Activated naive CD4-positive, alpha-beta T cell treated with anti-CD3 and anti-CD28 coated beads, Interleukin-2, amount 50 U/mL, for 24 hours (primary cell): Measurements from ENCODE around the gene MIOS.

Source experiments
- H3K27ac Mint-ChIP-seq: one replicate; pipeline ENCODE4 v1.8.0; 2021; ENCODE audit warnings: mild to moderate bottlenecking, mixed read lengths
- H3K27me3 Mint-ChIP-seq: one replicate; pipeline ENCODE4 v1.8.0; 2021; ENCODE audit warnings: mixed read lengths
- H3K36me3 Mint-ChIP-seq: one replicate; pipeline ENCODE4 v1.8.0; 2021; ENCODE audit warnings: mixed read lengths
- H3K4me1 Mint-ChIP-seq: one replicate; pipeline ENCODE4 v1.8.0; 2021; ENCODE audit warnings: mixed read lengths
- H3K4me3 Mint-ChIP-seq: one replicate; pipeline ENCODE4 v1.8.0; 2021; ENCODE audit warnings: mild to moderate bottlenecking, mixed read lengths
- H3K9me3 Mint-ChIP-seq: one replicate; pipeline ENCODE4 v1.8.0; 2021; ENCODE audit warnings: mixed read lengths

The MIOS gene

DNA sequence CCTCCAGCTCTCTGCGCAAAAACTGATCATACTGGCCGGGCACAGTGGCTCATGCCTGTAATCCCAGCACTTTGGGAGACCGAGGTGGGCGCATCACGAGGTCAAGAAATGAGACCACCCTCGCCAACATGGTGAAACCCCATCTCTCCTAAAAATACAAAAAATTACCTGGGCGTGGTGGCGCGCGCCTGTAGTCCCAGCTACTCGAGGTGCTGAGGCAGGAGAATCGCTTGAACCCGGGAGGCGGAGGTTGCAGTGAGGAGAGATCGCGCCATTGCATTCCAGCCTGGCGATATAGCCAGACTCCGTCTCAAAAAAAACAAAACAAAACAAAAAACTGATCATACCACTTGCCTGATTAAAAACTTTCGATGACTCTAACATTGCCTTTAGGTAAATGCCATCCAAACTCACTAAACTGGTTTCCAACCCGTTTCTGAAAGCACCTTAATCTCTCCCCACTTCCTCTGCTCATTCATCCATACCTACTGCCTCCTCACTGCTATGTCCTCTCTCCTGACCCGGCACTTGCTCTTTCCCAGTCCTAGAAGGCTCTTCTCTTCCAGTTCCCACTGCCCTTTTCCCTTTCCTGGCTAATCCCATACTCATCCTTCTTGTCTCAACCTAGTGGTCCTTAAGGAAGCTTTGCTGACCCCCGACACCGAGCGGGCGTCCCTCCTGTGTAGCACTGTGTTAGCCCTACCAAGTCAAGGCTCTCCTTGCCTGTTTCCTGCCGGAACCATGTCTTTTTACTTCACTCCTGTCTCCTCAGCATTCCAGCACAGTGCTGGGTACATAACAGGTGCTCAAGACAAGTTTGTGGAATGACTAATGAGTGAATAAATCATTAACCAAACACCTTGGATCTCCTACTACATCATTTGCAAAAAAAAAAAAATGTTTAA is 686 bp upstream of the MIOS start:
- Mint-ChIP-seq H3K27ac (no peak overlapping the region), H3K9me3 (no peaks in the 10 kb centered on the region), H3K36me3 (peaks cover 12% of the 10 kb centered on the region), H3K4me3 (no peak overlapping the region), H3K27me3 (no peaks in the 10 kb centered on the region), H3K4me1 (peaks cover 36% of the 10 kb centered on the region)

- Mint-ChIP-seq H3K36me3 (peaks cover 14% of the 10 kb centered on the region), H3K4me1 (peaks cover 43% of the 10 kb centered on the region), H3K27ac (peak overlapping the region; percentile 92), H3K4me3 (peak overlapping the region; percentile 93), H3K9me3 (no peaks in the 10 kb centered on the region), H3K27me3 (no peaks in the 10 kb centered on the region)
These were observed 1.3 kb downstream of the MIOS start for GRCh38 chr7:7567898-7568531.

GRCh38 chr7:7568553-7568952 is 1.9 kb downstream of the MIOS start:
- Mint-ChIP-seq H3K36me3 (peaks cover 14% of the 10 kb centered on the region), H3K9me3 (no peaks in the 10 kb centered on the region), H3K4me1 (peaks cover 48% of the 10 kb centered on the region), H3K4me3 (peak overlapping the region; percentile 93), H3K27ac (peak overlapping the region; percentile 92), H3K27me3 (no peaks in the 10 kb centered on the region)

GRCh38 chr7:7569081-7569527 is 2.4 kb downstream of the MIOS start:
- no peaks in the 10 kb centered on the region for H3K27me3 Mint-ChIP-seq
- peak overlapping the region; percentile 92 for H3K27ac Mint-ChIP-seq
- peaks cover 14% of the 10 kb centered on the region for H3K36me3 Mint-ChIP-seq
- H3K4me3 Mint-ChIP-seq = peak overlapping the region; percentile 93
- peaks cover 49% of the 10 kb centered on the region for H3K4me1 Mint-ChIP-seq
- no peaks in the 10 kb centered on the region for H3K9me3 Mint-ChIP-seq

GRCh38 chr7:7569615-7570014 is 2.9 kb downstream of the MIOS start:
- Mint-ChIP-seq H3K27me3 (no peaks in the 10 kb centered on the region), H3K4me3 (peak overlapping the region; percentile 93), H3K36me3 (peaks cover 17% of the 10 kb centered on the region), H3K4me1 (peaks cover 49% of the 10 kb centered on the region), H3K9me3 (no peaks in the 10 kb centered on the region), H3K27ac (peak overlapping the region; percentile 92)

- Mint-ChIP-seq H3K27me3 (no peaks in the 10 kb centered on the region), H3K4me3 (no peak overlapping the region), H3K4me1 (peaks cover 52% of the 10 kb centered on the region), H3K27ac (no peak overlapping the region), H3K9me3 (no peaks in the 10 kb centered on the region), H3K36me3 (peaks cover 17% of the 10 kb centered on the region)
These were observed 3.9 kb downstream of the MIOS start for GRCh38 chr7:7570584-7570983.

- Mint-ChIP-seq H3K4me1 (peaks cover 37% of the 10 kb centered on the region), H3K4me3 (no peak overlapping the region), H3K36me3 (peaks cover 19% of the 10 kb centered on the region), H3K27ac (no peak overlapping the region), H3K27me3 (no peaks in the 10 kb centered on the region), H3K9me3 (no peaks in the 10 kb centered on the region)
These were observed 7.0 kb downstream of the MIOS start for GRCh38 chr7:7573701-7574100.

GRCh38 chr7:7576344-7576743 is 9.7 kb downstream of the MIOS start:
- Mint-ChIP-seq H3K36me3 (peaks cover 12% of the 10 kb centered on the region), H3K9me3 (no peaks in the 10 kb centered on the region), H3K4me1 (peaks cover 15% of the 10 kb centered on the region)

DNA sequence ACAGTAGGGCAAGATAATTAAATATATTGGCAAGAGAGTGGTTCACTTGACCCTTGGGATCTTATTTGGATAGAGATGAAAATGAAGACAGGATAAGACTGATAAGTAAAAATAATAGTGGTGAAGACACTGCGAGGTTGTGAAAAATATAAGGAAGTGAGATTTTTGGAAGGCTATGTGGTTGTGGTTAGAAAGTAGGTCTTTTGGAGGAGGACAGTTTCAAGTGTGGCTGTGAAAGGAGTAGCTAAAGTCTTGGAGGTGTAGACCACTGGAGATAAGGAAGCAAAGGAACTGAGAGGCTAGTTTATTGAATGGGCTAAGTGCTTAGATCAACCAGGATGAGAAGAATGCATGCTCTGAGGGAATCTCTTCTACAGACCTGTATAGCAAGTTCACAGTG is 11.2 kb downstream of the MIOS start:
- Mint-ChIP-seq H3K27me3 (no peaks in the 10 kb centered on the region), H3K27ac (no peak overlapping the region), H3K4me1 (peaks cover 10% of the 10 kb centered on the region)

More at GRCh38 chr7:7576344-7576743, 9.7 kb downstream of the MIOS start:
- Mint-ChIP-seq H3K27ac (no peak overlapping the region), H3K4me3 (no peak overlapping the region), H3K27me3 (no peaks in the 10 kb centered on the region)

DNA sequence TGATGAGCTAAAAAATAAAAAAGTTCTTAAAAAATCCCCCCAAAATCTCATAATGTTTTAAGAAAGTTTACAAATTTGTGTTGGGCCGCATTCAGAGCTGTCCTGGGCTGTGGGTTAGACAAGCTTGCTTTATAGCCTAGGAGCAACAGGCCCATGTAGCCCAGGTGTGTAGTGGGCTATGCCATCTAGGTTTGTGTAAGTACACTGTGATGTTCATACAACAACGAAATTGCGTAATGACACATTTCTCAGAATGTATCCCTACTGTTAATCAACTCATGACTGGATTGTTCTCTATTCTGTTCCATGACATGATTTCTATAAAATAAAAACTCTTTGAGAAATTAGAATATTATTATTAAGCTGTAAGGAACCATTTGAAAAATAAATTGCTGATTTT is 13.0 kb downstream of the MIOS start:
- H3K27ac Mint-ChIP-seq = no peak overlapping the region
- H3K4me1 Mint-ChIP-seq = peaks cover 3% of the 10 kb centered on the region
- no peaks in the 10 kb centered on the region for H3K27me3 Mint-ChIP-seq
- peaks cover 11% of the 10 kb centered on the region for H3K36me3 Mint-ChIP-seq
- H3K9me3 Mint-ChIP-seq = no peaks in the 10 kb centered on the region
- H3K4me3 Mint-ChIP-seq = no peak overlapping the region

More for the DNA sequence above, 11.2 kb downstream of the MIOS start:
- Mint-ChIP-seq H3K36me3 (peaks cover 12% of the 10 kb centered on the region), H3K4me3 (no peak overlapping the region), H3K9me3 (no peaks in the 10 kb centered on the region)

DNA sequence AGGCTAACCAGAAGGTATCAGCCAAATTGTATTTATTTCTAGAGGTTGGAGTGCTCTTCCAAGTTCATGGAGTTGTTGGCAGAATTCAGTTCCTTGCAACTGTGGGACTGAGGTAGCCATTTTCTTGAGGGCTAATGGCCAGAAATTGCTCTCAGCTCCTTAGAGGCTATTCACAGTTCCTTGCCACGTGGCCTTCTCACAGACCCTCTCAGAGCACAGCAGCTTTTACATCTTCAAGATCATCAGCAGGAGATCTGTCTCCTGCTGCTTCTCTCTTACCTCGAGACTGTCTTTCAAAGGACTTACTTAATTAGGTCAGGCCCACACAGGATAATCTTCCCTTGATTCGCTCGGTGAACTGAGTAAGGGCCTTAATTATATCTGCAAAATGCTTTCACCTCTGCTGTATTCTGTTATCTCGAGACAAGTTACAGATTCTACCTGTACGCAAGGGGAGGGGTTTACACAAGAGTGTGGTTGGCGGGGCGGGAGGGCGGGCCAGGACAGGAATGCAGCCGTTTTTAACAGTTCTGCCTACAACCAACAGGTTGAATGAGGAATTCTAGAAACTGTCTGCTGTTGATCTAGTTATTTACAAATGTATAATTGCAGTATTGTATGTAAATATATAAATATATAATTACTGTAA is 15.0 kb downstream of the MIOS start:
- H3K4me1 Mint-ChIP-seq = no peaks in the 10 kb centered on the region
- H3K36me3 Mint-ChIP-seq = peaks cover 13% of the 10 kb centered on the region
- no peaks in the 10 kb centered on the region for H3K27me3 Mint-ChIP-seq
- no peak overlapping the region for H3K27ac Mint-ChIP-seq
- H3K4me3 Mint-ChIP-seq = no peak overlapping the region
- H3K9me3 Mint-ChIP-seq = no peaks in the 10 kb centered on the region

DNA sequence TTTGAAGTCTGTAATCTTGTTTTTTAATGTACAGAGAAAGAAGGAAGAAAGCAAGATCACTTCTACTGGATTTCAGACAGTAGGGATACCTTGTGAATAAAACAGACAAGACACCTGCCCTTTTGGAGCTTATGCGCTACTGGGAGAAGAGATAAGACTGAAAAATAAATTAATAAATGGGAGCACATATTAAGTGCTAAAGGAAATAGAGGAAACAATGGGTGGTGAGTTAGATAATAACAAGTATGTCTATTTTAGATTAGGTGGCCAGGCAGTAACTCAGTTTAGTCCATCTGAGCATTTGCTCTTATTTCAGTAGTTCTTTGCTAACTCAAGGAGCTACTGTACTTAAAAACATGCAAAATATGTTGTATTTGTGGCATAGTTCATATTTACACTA is 15.9 kb downstream of the MIOS start:
- Mint-ChIP-seq H3K27ac (no peak overlapping the region), H3K9me3 (no peaks in the 10 kb centered on the region), H3K27me3 (no peaks in the 10 kb centered on the region), H3K4me3 (no peak overlapping the region), H3K4me1 (no peaks in the 10 kb centered on the region), H3K36me3 (peaks cover 13% of the 10 kb centered on the region)

DNA sequence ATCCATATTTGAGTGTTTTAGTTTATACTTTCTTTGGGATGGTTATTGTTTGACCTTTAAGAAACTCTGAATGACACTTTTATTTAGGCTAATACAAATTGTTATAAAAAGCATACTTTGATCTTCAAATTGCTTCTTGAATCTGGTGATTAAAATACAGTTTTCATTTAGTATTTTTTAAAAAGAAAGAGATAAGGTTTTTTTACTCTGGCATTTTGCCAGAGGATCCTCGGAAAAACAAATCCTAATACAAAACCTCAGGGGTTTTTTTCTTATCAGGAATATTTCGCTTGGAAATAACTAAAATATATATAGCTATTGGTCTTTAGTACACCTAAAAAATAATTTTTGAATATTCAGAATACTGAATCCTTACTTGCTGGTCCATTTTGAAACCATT is 17.0 kb downstream of the MIOS start:
- Mint-ChIP-seq H3K27me3 (no peaks in the 10 kb centered on the region), H3K4me3 (no peak overlapping the region), H3K9me3 (no peaks in the 10 kb centered on the region), H3K4me1 (no peaks in the 10 kb centered on the region), H3K36me3 (peaks cover 12% of the 10 kb centered on the region), H3K27ac (no peak overlapping the region)

- peaks cover 8% of the 10 kb centered on the region for H3K36me3 Mint-ChIP-seq
- H3K4me3 Mint-ChIP-seq = no peak overlapping the region
- no peak overlapping the region for H3K27ac Mint-ChIP-seq
- H3K4me1 Mint-ChIP-seq = no peaks in the 10 kb centered on the region
- H3K9me3 Mint-ChIP-seq = no peaks in the 10 kb centered on the region
- no peaks in the 10 kb centered on the region for H3K27me3 Mint-ChIP-seq
These were observed 18.0 kb downstream of the MIOS start for GRCh38 chr7:7584653-7585052.

DNA sequence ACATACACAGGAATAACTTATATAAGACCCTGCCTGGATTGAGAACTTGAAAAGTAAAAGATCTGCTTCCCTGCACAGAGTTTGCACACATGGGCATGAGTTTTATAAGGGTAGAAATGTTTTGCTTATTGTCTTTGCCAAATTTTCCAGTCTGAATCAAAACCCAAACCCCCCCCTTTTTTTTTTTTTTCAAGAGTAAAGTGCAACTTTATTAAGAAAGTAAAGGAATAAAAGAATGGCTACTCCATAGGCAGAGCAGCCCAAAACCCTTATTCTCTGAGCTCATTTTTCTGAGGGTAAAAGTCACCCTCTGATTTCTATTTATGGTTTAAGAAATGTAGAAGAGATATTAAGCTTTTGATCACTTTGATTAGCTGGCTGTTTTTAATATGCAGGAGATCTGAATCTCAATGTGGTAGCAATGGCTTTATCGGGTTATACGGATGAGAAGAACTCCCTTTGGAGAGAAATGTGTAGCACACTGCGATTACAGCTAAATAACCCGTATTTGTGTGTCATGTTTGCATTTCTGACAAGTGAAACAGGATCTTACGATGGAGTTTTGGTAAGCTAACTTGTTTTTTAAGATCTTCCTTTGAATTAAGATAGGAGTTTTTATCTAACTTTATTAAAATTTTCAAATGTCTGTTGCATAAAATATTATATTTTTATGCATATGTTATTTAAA is 18.7 kb downstream of the MIOS start:
- Mint-ChIP-seq H3K4me1 (peaks cover 4% of the 10 kb centered on the region), H3K27ac (no peak overlapping the region), H3K9me3 (no peaks in the 10 kb centered on the region), H3K27me3 (no peaks in the 10 kb centered on the region), H3K36me3 (peaks cover 8% of the 10 kb centered on the region), H3K4me3 (no peak overlapping the region)
